ENCODE measurements around the gene GNB3.

DNA sequence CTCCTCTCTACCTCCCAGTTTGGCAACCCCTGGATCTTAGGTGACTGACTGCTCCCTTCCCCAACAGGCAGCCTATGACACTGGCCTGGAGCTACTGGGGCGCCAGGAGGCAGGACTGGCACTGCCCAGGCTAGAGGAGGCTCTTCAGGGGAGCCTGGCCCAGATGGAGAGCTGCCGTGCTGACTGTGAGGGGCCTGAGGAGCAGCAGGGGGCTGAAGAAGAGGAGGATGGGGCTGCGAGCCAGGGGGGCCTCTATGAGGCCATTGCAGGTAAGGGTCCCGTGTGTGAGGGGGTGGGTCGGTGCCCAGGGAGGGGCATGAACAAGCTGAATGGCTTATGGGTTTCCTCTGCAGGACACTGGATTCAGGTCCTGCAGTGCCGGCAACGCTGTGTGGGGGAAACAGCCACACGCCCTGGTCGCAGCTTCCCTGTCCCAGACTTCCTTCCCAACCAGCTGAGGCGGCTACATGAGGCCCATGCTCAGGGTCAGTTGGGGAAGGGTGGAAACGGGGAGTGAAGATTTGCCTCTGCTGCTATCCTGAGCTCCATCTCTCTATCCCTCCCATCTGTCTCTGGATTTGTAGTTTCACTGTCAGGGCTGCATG lies 10.3 kb upstream of the GNB3 start:
- TF ChIP-seq POLR2A (IDR thresholded peaks at IDR 0.05) = no peak
- TF ChIP-seq, protein P1, sequence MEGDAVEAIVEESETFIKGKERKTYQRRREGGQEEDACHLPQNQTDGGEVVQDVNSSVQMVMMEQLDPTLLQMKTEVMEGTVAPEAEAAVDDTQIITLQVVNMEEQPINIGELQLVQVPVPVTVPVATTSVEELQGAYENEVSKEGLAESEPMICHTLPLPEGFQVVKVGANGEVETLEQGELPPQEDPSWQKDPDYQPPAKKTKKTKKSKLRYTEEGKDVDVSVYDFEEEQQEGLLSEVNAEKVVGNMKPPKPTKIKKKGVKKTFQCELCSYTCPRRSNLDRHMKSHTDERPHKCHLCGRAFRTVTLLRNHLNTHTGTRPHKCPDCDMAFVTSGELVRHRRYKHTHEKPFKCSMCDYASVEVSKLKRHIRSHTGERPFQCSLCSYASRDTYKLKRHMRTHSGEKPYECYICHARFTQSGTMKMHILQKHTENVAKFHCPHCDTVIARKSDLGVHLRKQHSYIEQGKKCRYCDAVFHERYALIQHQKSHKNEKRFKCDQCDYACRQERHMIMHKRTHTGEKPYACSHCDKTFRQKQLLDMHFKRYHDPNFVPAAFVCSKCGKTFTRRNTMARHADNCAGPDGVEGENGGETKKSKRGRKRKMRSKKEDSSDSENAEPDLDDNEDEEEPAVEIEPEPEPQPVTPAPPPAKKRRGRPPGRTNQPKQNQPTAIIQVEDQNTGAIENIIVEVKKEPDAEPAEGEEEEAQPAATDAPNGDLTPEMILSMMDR (IDR thresholded peaks at IDR 0.05) = no peak

Measured in Peyer's patch (tissue), 4 donors.